CD14-positive monocyte (primary cell): ENCODE results near the gene LTBP3. TPM values are rescaled to one million over a fixed set of nuclear protein-coding genes. Genes with fewer than 3 reads are reported as not detected.

ENCODE experiments used
- DNase-seq, 3 donors: peaks; one replicate each; pipeline ENCODE4 v3.0.0-alpha.2; 2011 to 2022
- H2AFZ ChIP-seq: 2 replicates; pipeline ENCODE4 v1.6.0; 2012; ENCODE audit warnings: mild to moderate bottlenecking, low read depth, low read length, inconsistent platforms; ENCODE audit not compliant: insufficient read depth, poor library complexity, severe bottlenecking
- H3K27ac ChIP-seq, 2 donors: 1 replicate in 1 of 2; 2 replicates in 1 of 2; pipeline ENCODE4 v1.5.1; 2012 to 2013; ENCODE audit warnings: low read length in 2 of 2, control low read depth in 1 of 2, inconsistent platforms in 1 of 2, low read depth in 1 of 2, mild to moderate bottlenecking in 1 of 2
- H3K27me3 ChIP-seq, 2 donors: one replicate each; pipeline versions ENCODE4 v1.6.0 to v1.6.1; 2011 to 2013; ENCODE audit warnings: low read length in 2 of 2; ENCODE audit not compliant: control insufficient read depth in 2 of 2, insufficient read depth in 2 of 2
- H3K36me3 ChIP-seq, 2 donors: replicated peaks in 1 of 2; 1 replicate in 1 of 2; 2 replicates in 1 of 2; pipeline versions ENCODE4 v1.5.1 to v1.6.1; 2012 to 2013; ENCODE audit warnings: low read length in 2 of 2, control low read depth in 1 of 2, inconsistent platforms in 1 of 2, mild to moderate bottlenecking in 1 of 2; ENCODE audit not compliant: insufficient read depth in 2 of 2, control insufficient read depth in 1 of 2
- H3K4me1 ChIP-seq, 2 donors: 1 replicate in 1 of 2; 2 replicates in 1 of 2; pipeline versions ENCODE4 v1.5.1 to v1.6.1; 2012 to 2013; ENCODE audit warnings: low read length in 2 of 2, control low read depth in 1 of 2, inconsistent platforms in 1 of 2, mild to moderate bottlenecking in 1 of 2, moderate library complexity in 1 of 2; ENCODE audit not compliant: insufficient read depth in 2 of 2, control insufficient read depth in 1 of 2
- H3K4me2 ChIP-seq: replicated peaks from 2 replicates; pipeline ENCODE3; 2012; ENCODE audit warnings: low read length, moderate library complexity, mild to moderate bottlenecking; ENCODE audit not compliant: poor library complexity, severe bottlenecking; ENCODE audit errors: extremely low read depth
- H3K4me3 ChIP-seq, 3 experiments: fragments of 200-600 bp in 1 of 3; sonication (generic) in 1 of 3; replicated peaks in 1 of 3; 1 replicate in 2 of 3; 2 replicates in 1 of 3; pipeline ENCODE4 v1.5.1; 2011 to 2013; ENCODE audit warnings: low read length in 3 of 3, mild to moderate bottlenecking in 3 of 3, control low read depth in 2 of 3, low read depth in 2 of 3, inconsistent platforms in 1 of 3, moderate library complexity in 1 of 3
- H3K79me2 ChIP-seq: 2 replicates; pipeline ENCODE4 v1.6.0; 2012; ENCODE audit warnings: mild to moderate bottlenecking, control low read depth, inconsistent platforms, low read length, moderate library complexity; ENCODE audit not compliant: insufficient read depth
- H3K9ac ChIP-seq: 2 replicates; pipeline ENCODE4 v1.6.0; 2017; ENCODE audit warnings: low read length, mild to moderate bottlenecking; ENCODE audit not compliant: insufficient read depth, poor library complexity, severe bottlenecking
- H3K9me3 ChIP-seq, 2 donors: replicated peaks in 1 of 2; 1 replicate in 1 of 2; 2 replicates in 1 of 2; pipeline versions ENCODE4 v1.5.1 to v1.6.1; 2012 to 2013; ENCODE audit warnings: low read length in 2 of 2, control low read depth in 1 of 2; ENCODE audit not compliant: control insufficient read depth in 1 of 2, insufficient read depth in 1 of 2
- H4K20me1 ChIP-seq: 2 replicates; pipeline ENCODE4 v1.6.0; 2012; ENCODE audit warnings: mild to moderate bottlenecking, low read length, control low read depth, moderate library complexity; ENCODE audit not compliant: insufficient read depth
- H3K27ac Mint-ChIP-seq, 7 donors: one replicate each; pipeline ENCODE4 v1.8.0; 2020; ENCODE audit warnings: mild to moderate bottlenecking in 7 of 7, mixed read lengths in 7 of 7, moderate library complexity in 6 of 7, inconsistent platforms in 2 of 7
- H3K27me3 Mint-ChIP-seq, 3 donors: one replicate each; pipeline ENCODE4 v1.8.0; 2021 to 2022; ENCODE audit warnings: low read depth in 3 of 3, mild to moderate bottlenecking in 3 of 3, mixed read lengths in 3 of 3, moderate library complexity in 3 of 3, inconsistent platforms in 1 of 3
- H3K36me3 Mint-ChIP-seq, 2 donors: one replicate each; pipeline ENCODE4 v1.8.0; 2020; ENCODE audit warnings: mixed read lengths in 2 of 2, inconsistent platforms in 1 of 2, mild to moderate bottlenecking in 1 of 2
- H3K4me1 Mint-ChIP-seq: one replicate; pipeline ENCODE4 v1.8.0; 2020; ENCODE audit warnings: mild to moderate bottlenecking, mixed read lengths
- H3K4me3 Mint-ChIP-seq, 2 donors: one replicate each; pipeline ENCODE4 v1.8.0; 2020; ENCODE audit warnings: mild to moderate bottlenecking in 2 of 2, mixed read lengths in 2 of 2, moderate library complexity in 1 of 2
- H3K9me3 Mint-ChIP-seq, 7 donors: one replicate each; pipeline ENCODE4 v1.8.0; 2020 to 2022; ENCODE audit warnings: mixed read lengths in 7 of 7, mild to moderate bottlenecking in 6 of 7, moderate library complexity in 6 of 7, inconsistent platforms in 2 of 7
- WGBS: methylation state at CpG from one replicate; pipeline ENCODE4 v1.1.5; 2013; ENCODE audit warnings: missing lambda C conversion rate; ENCODE audit not compliant: insufficient coverage; 5-methylcytosine and 5-hydroxymethylcytosine counted together
- intact Hi-C, 2 donors: fragments of 100-400 bp; cut with micrococcal nuclease; formaldehyde crosslinking; loops; one replicate each; pipeline versions ENCODE4 v1.15.0 to v1.15.1; 2023
- polyA plus RNA-seq, 3 donors: library from polyadenylated mRNA; depleted of rRNA in 1 of 3; unstranded in 2 of 3; stranded (reverse) in 1 of 3; fragments of 300-500 nt in 2 of 3; fragments of >200 nt in 1 of 3; fragmentation: Illumina TruSeq in 2 of 3; gene quantifications; 1 replicate in 2 of 3; 2 replicates in 1 of 3; pipeline ENCODE4 v1.2.3, GENCODE V29; 2012 to 2021
- TF ChIP-seq, protein P1 (sequence below): fragments of 200-600 bp; IDR thresholded peaks from one replicate; pipeline ENCODE4 v1.8.0; 2022; ENCODE audit warnings: antibody characterized with exemption, mild to moderate bottlenecking

The LTBP3 gene
- polyA plus RNA-seq, 3 donors, result 3.4 to 19.4 (median 4.6) TPM

- H4K20me1 ChIP-seq, result no peaks in the 10 kb centered on the region
- H3K4me1 ChIP-seq, result peaks cover 14 to 24% of the 10 kb centered on the region in 2 donors
- no peaks in the 10 kb centered on the region for H3K36me3 ChIP-seq
- under 1% methylated on average over 44 of the region's 64 CpGs for WGBS
- no peak overlapping the region for H3K27ac ChIP-seq
- Mint-ChIP-seq H3K36me3 (no peaks in the 10 kb centered on the region), H3K9me3 (peaks cover 0 to 2% (median 0%) of the 10 kb centered on the region in 7 donors), H3K4me3 (peak overlapping the region; percentile 69 to 83), H3K27ac (peak overlapping the region in 4 of 7 donors; percentile 10 to 65 (median 36)), H3K4me1 (peaks cover 26% of the 10 kb centered on the region), H3K27me3 (peaks cover 17 to 18% (median 18%) of the 10 kb centered on the region in 3 donors)
- no peaks in the 10 kb centered on the region for H3K27me3 ChIP-seq
- peak overlapping the region; percentile 29 to 79 (median 34) for H3K4me3 ChIP-seq
- H3K9me3 ChIP-seq, result no peaks in the 10 kb centered on the region
- H2AFZ ChIP-seq, result peak overlapping the region; percentile 79
- H3K4me2 ChIP-seq, result peak overlapping the region; percentile 91
- H3K9ac ChIP-seq, result no peak overlapping the region
- TF ChIP-seq, protein P1, sequence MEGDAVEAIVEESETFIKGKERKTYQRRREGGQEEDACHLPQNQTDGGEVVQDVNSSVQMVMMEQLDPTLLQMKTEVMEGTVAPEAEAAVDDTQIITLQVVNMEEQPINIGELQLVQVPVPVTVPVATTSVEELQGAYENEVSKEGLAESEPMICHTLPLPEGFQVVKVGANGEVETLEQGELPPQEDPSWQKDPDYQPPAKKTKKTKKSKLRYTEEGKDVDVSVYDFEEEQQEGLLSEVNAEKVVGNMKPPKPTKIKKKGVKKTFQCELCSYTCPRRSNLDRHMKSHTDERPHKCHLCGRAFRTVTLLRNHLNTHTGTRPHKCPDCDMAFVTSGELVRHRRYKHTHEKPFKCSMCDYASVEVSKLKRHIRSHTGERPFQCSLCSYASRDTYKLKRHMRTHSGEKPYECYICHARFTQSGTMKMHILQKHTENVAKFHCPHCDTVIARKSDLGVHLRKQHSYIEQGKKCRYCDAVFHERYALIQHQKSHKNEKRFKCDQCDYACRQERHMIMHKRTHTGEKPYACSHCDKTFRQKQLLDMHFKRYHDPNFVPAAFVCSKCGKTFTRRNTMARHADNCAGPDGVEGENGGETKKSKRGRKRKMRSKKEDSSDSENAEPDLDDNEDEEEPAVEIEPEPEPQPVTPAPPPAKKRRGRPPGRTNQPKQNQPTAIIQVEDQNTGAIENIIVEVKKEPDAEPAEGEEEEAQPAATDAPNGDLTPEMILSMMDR, result no peak
- DNase-seq, result peak; percentile 79 to 83 (median 81)
- intact Hi-C loops, result loop anchor here in 1 of 2 donors (10.0 kb wide), 1 partner anchor 68 kb away; the partner anchor contains the start of genes MAP3K11 and PCNX3
- no peaks in the 10 kb centered on the region for H3K79me2 ChIP-seq
Measured at GRCh38 chr11:65546217-65546958, 11.8 kb downstream of the LTBP3 start.

GRCh38 chr11:65545853-65546216 is 12.3 kb downstream of the LTBP3 start:
- TF ChIP-seq, protein P1, result no peak
- no peak for DNase-seq
- Mint-ChIP-seq H3K27ac (peak overlapping the region in 4 of 7 donors; percentile 27 to 68 (median 45)), H3K9me3 (peaks cover 0 to 2% (median 0%) of the 10 kb centered on the region in 7 donors), H3K4me1 (peaks cover 30% of the 10 kb centered on the region), H3K4me3 (peak overlapping the region; percentile 60 to 83), H3K27me3 (peaks cover 17 to 18% (median 18%) of the 10 kb centered on the region in 3 donors), H3K36me3 (no peaks in the 10 kb centered on the region)
- H3K79me2 ChIP-seq, result no peaks in the 10 kb centered on the region
- H3K9ac ChIP-seq, result no peak overlapping the region
- no CpG with 5 or more reads among the region's 4 CpGs for WGBS
- H3K27me3 ChIP-seq, result no peaks in the 10 kb centered on the region
- H3K4me2 ChIP-seq, result peak overlapping the region; percentile 91
- H3K27ac ChIP-seq, result no peak overlapping the region
- intact Hi-C loops, result loop anchor here in 1 of 2 donors (10.0 kb wide), 1 partner anchor 69 kb away; the partner anchor contains the start of genes MAP3K11 and PCNX3
- H3K4me1 ChIP-seq, result peaks cover 20 to 30% of the 10 kb centered on the region in 2 donors
- H4K20me1 ChIP-seq, result no peaks in the 10 kb centered on the region
- H3K9me3 ChIP-seq, result no peaks in the 10 kb centered on the region
- H3K36me3 ChIP-seq, result no peaks in the 10 kb centered on the region
- peak overlapping the region in 1 of 3 experiments; percentile 79 for H3K4me3 ChIP-seq
- peak overlapping the region; percentile 79 for H2AFZ ChIP-seq
